ENCODE results near the gene NAP1L1.
"Not testable (repeated sequence)": the region's sequence is repeated elsewhere in the genome, so short reads cannot be mapped to it uniquely, and the experiment has no call there.

The NAP1L1 gene

GRCh38 chr12:76020281-76020680, 64.2 kb downstream of the NAP1L1 start:
- no peak for FAIRE-seq

GRCh38 chr12:76018672-76019071, 65.8 kb downstream of the NAP1L1 start:
- no peak for FAIRE-seq

GRCh38 chr12:76018111-76018510, 66.4 kb downstream of the NAP1L1 start:
- no peak for FAIRE-seq

GRCh38 chr12:76014007-76014406, 70.5 kb downstream of the NAP1L1 start:
- FAIRE-seq, result no peak

GRCh38 chr12:76013603-76014002, 70.9 kb downstream of the NAP1L1 start:
- no peak for FAIRE-seq

- FAIRE-seq, result no peak
Measured at GRCh38 chr12:76012644-76013043, 71.8 kb downstream of the NAP1L1 start.

GRCh38 chr12:76010732-76011458, 73.6 kb downstream of the NAP1L1 start:
- no peak for FAIRE-seq

GRCh38 chr12:76008428-76008827, 76.1 kb downstream of the NAP1L1 start:
- FAIRE-seq, result no peak

- FAIRE-seq, result no peak
Measured at GRCh38 chr12:76007640-76008039, 76.8 kb downstream of the NAP1L1 start.

- no peak for FAIRE-seq
Measured at GRCh38 chr12:76006028-76006925, 78.2 kb downstream of the NAP1L1 start.

- no peak for FAIRE-seq
Measured at GRCh38 chr12:76003355-76003638, 81.2 kb downstream of the NAP1L1 start.

GRCh38 chr12:76002598-76003354, 81.7 kb downstream of the NAP1L1 start:
- FAIRE-seq, result peak; percentile 21

GRCh38 chr12:75998292-75999063, 86.0 kb downstream of the NAP1L1 start:
- FAIRE-seq, result no peak

- FAIRE-seq, result no peak
Measured at GRCh38 chr12:75997658-75998057, 86.8 kb downstream of the NAP1L1 start.

GRCh38 chr12:75996861-75997447, 87.5 kb downstream of the NAP1L1 start:
- no peak for FAIRE-seq

GRCh38 chr12:75995691-75996090, 88.8 kb downstream of the NAP1L1 start:
- no peak for FAIRE-seq

GRCh38 chr12:75994069-75994740, 90.3 kb downstream of the NAP1L1 start:
- FAIRE-seq, result no peak

- FAIRE-seq, result no peak
Measured at GRCh38 chr12:75991753-75992152, 92.7 kb downstream of the NAP1L1 start.

- no peak for FAIRE-seq
Measured at GRCh38 chr12:75990189-75990912, 94.1 kb downstream of the NAP1L1 start.

- not testable (repeated sequence) for FAIRE-seq
Measured at GRCh38 chr12:75987709-75988108, 96.8 kb downstream of the NAP1L1 start.
